HG03432 (cell line): ENCODE results near the gene PLEKHG3.
"Not testable (repeated sequence)": the region's sequence is repeated elsewhere in the genome, so short reads cannot be mapped to it uniquely, and the experiment has no call there.

ENCODE experiments used
- ATAC-seq: cut with Tn5 transposase; IDR thresholded peaks from one replicate; pipeline ENCODE4 v1.9.1; 2021; ENCODE audit warnings: mild to moderate bottlenecking, moderate library complexity; ENCODE audit not compliant: unreplicated experiment

Gene PLEKHG3

GRCh38 chr14:64686282-64686615 lies 18.0 kb upstream of the PLEKHG3 start:
- no peak for ATAC-seq

- ATAC-seq, result no peak
Measured at GRCh38 chr14:64688031-64688430, 16.2 kb upstream of the PLEKHG3 start.

GRCh38 chr14:64688811-64689281 lies 15.4 kb upstream of the PLEKHG3 start:
- no peak for ATAC-seq

GRCh38 chr14:64689289-64689688 lies 14.9 kb upstream of the PLEKHG3 start:
- ATAC-seq, result no peak

GRCh38 chr14:64690607-64691006 lies 13.6 kb upstream of the PLEKHG3 start:
- ATAC-seq, result not testable (repeated sequence)

- no peak for ATAC-seq
Measured at GRCh38 chr14:64691376-64691775, 12.8 kb upstream of the PLEKHG3 start.

- no peak for ATAC-seq
Measured at GRCh38 chr14:64692189-64692985, 11.8 kb upstream of the PLEKHG3 start.

GRCh38 chr14:64692986-64693809 lies 11.0 kb upstream of the PLEKHG3 start:
- no peak for ATAC-seq

- no peak for ATAC-seq
Measured at GRCh38 chr14:64693810-64694165, 10.4 kb upstream of the PLEKHG3 start.

- no peak for ATAC-seq
Measured at GRCh38 chr14:64695071-64695470, 9.2 kb upstream of the PLEKHG3 start.

GRCh38 chr14:64696355-64696857 lies 7.8 kb upstream of the PLEKHG3 start:
- ATAC-seq, result no peak

GRCh38 chr14:64698903-64699302 lies 5.3 kb upstream of the PLEKHG3 start:
- no peak for ATAC-seq

GRCh38 chr14:64700290-64700689 lies 3.9 kb upstream of the PLEKHG3 start:
- no peak for ATAC-seq

GRCh38 chr14:64700894-64701293 lies 3.3 kb upstream of the PLEKHG3 start:
- ATAC-seq, result no peak

GRCh38 chr14:64701660-64702059 lies 2.6 kb upstream of the PLEKHG3 start:
- no peak for ATAC-seq

- ATAC-seq, result no peak
Measured at GRCh38 chr14:64702493-64703394, 1.5 kb upstream of the PLEKHG3 start.

- no peak for ATAC-seq
Measured at GRCh38 chr14:64703395-64704142, 655 bp upstream of the PLEKHG3 start.

GRCh38 chr14:64704743-64705380 lies 638 bp downstream of the PLEKHG3 start:
- ATAC-seq, result no peak

GRCh38 chr14:64705381-64706118 lies 1.3 kb downstream of the PLEKHG3 start:
- no peak for ATAC-seq
